ENCODE results near the gene TBC1D14. TPM values are rescaled to one million over a fixed set of nuclear protein-coding genes. Genes with fewer than 3 reads are reported as not detected.

Gene TBC1D14
- total RNA-seq, 1 experiment from 2014 or later = 36.3 TPM

GRCh38 chr4:6917461-6918271 is 8.0 kb downstream of the TBC1D14 start:
- Histone ChIP-seq H3K36me3 (ENCODE audit: control insufficient read depth, insufficient read depth, low read length) (no peaks in the 10 kb centered on the region), H3K27me3 (ENCODE audit: control insufficient read depth, insufficient read depth, low read length) (no peaks in the 10 kb centered on the region), H3K4me1 (ENCODE audit: control insufficient read depth, insufficient read depth, low read length) (peaks cover 44% of the 10 kb centered on the region), H3K4me3 (ENCODE audit: low read depth in 2 of 2, low read length in 2 of 2) (peak overlapping the region in 1 of 2 experiments; percentile 33; a peak in 2 of 4 replicates), H3K27ac (ENCODE audit: low read length) (peak overlapping the region; percentile 89), H3K9me3 (ENCODE audit: control insufficient read depth, insufficient read depth, low read depth, low read length) (no peaks in the 10 kb centered on the region)
- no TSS peak for BruUV-seq (replicated peaks)
- POLR2A ChIA-PET = no interaction called here
- DNase-seq (ENCODE audit: low read depth, low spot score) = no peak
- ATAC-seq = peak; percentile 80
- CTCF ChIA-PET = interaction anchor here (0.7 kb wide), 1 partner anchor 215 kb away, joined by 5 read pairs; no protein-coding TSS in a partner anchor
- TF ChIP-seq TCF7L2 (IDR thresholded peaks at IDR 0.05; ENCODE audit: low read depth, low read length) (no peak), POLR2AphosphoS5 (IDR thresholded peaks at IDR 0.05; ENCODE audit: low read depth, low read length) (no peak), CTCF (IDR thresholded peaks at IDR 0.05) (no peak; the same call in 1 of the 2 replicates), REST (IDR thresholded peaks at IDR 0.05; ENCODE audit: insufficient read depth in 1 of 2, low read depth in 2 of 2, low read length in 1 of 2) (no peak), SIN3A (IDR thresholded peaks at IDR 0.05; ENCODE audit: borderline replicate concordance, insufficient read depth, low read depth, low read length) (no peak)
- intact Hi-C loops (cut with micrococcal nuclease; ENCODE audit: unreplicated experiment) = no loop called here
- in situ Hi-C loops (cut with HindIII; ENCODE audit: low pct_unique_long_range_greater_than_20kb, low sequenced_read_pairs) = no loop called here

GRCh38 chr4:6918338-6918737 is 8.7 kb downstream of the TBC1D14 start:
- Histone ChIP-seq H3K4me3 (ENCODE audit: low read depth in 2 of 2, low read length in 2 of 2) (no peak overlapping the region), H3K27ac (ENCODE audit: low read length) (peak overlapping the region; percentile 89), H3K9me3 (ENCODE audit: control insufficient read depth, insufficient read depth, low read depth, low read length) (no peaks in the 10 kb centered on the region), H3K4me1 (ENCODE audit: control insufficient read depth, insufficient read depth, low read length) (peaks cover 44% of the 10 kb centered on the region), H3K36me3 (ENCODE audit: control insufficient read depth, insufficient read depth, low read length) (no peaks in the 10 kb centered on the region), H3K27me3 (ENCODE audit: control insufficient read depth, insufficient read depth, low read length) (no peaks in the 10 kb centered on the region)
- no peak for ATAC-seq
- TF ChIP-seq TCF7L2 (IDR thresholded peaks at IDR 0.05; ENCODE audit: low read depth, low read length) = no peak
- no peak for TF ChIP-seq CTCF (IDR thresholded peaks at IDR 0.05)
- no peak for DNase-seq (ENCODE audit: low read depth, low spot score)
- ChIA-PET CTCF (no interaction called here), POLR2A (no interaction called here)
- in situ Hi-C loops (cut with HindIII; ENCODE audit: low pct_unique_long_range_greater_than_20kb, low sequenced_read_pairs) (no loop called here), intact Hi-C loops (cut with micrococcal nuclease; ENCODE audit: unreplicated experiment) (no loop called here)
- no TSS peak for BruUV-seq (replicated peaks)
